Stimulated activated CD4-positive, alpha-beta T cell treated with anti-CD3 and anti-CD28 coated beads, Interleukin-15, amount 100 ng/mL, for 48 hours (primary cell): Measurements from ENCODE around the gene SPCS1.
"Not testable (repeated sequence)": the region's sequence is repeated elsewhere in the genome, so short reads cannot be mapped to it uniquely, and the experiment has no call there.

Source experiments
- DNase-seq, 2 donors: peaks; one replicate each; pipeline ENCODE4 v3.0.0-alpha.2; 2020; ENCODE audit warnings: low read depth in 2 of 2

The SPCS1 gene

GRCh38 chr3:52694528-52695189, 11.2 kb upstream of the SPCS1 start:
- DNase-seq, result no peak

GRCh38 chr3:52695798-52696671, 9.9 kb upstream of the SPCS1 start:
- DNase-seq, result no peak

GRCh38 chr3:52696830-52697631, 8.9 kb upstream of the SPCS1 start:
- no peak for DNase-seq

- DNase-seq, result no peak
Measured at GRCh38 chr3:52697632-52697965, 8.3 kb upstream of the SPCS1 start.

GRCh38 chr3:52703341-52703740, 2.6 kb upstream of the SPCS1 start:
- no peak for DNase-seq

- no peak for DNase-seq
Measured at GRCh38 chr3:52704611-52705437, 1.1 kb upstream of the SPCS1 start.

GRCh38 chr3:52705438-52705687, 543 bp upstream of the SPCS1 start:
- no peak for DNase-seq

- no peak for DNase-seq
Measured at GRCh38 chr3:52707585-52707984, 1.7 kb downstream of the SPCS1 start.

GRCh38 chr3:52710512-52710911, 4.6 kb downstream of the SPCS1 start:
- DNase-seq, result no peak

GRCh38 chr3:52712291-52713212, 6.6 kb downstream of the SPCS1 start:
- no peak for DNase-seq

- DNase-seq, result no peak
Measured at GRCh38 chr3:52714335-52715302, 8.7 kb downstream of the SPCS1 start.

- no peak for DNase-seq
Measured at GRCh38 chr3:52715714-52716305, 9.9 kb downstream of the SPCS1 start.

- DNase-seq, result no peak
Measured at GRCh38 chr3:52719618-52720017, 13.7 kb downstream of the SPCS1 start.

GRCh38 chr3:52721002-52721729, 15.3 kb downstream of the SPCS1 start:
- no peak for DNase-seq

- no peak for DNase-seq
Measured at GRCh38 chr3:52721730-52722008, 15.8 kb downstream of the SPCS1 start.

- DNase-seq, result no peak
Measured at GRCh38 chr3:52722491-52722890, 16.6 kb downstream of the SPCS1 start.

GRCh38 chr3:52723935-52724334, 18.0 kb downstream of the SPCS1 start:
- DNase-seq, result no peak

- no peak for DNase-seq
Measured at GRCh38 chr3:52724511-52724910, 18.6 kb downstream of the SPCS1 start.

GRCh38 chr3:52728753-52729152, 22.8 kb downstream of the SPCS1 start:
- not testable (repeated sequence) for DNase-seq
